H1 (cell line): ENCODE measurements around the gene RSPH9. TPM values are rescaled to one million over a fixed set of nuclear protein-coding genes. Genes with fewer than 3 reads are reported as not detected.

Experiments
- CTCF ChIA-PET: fragments of 300-600 bp; sonication (Branson Sonifier 250); formaldehyde crosslinking; loops from one replicate; lab custom pipeline; 2021; ENCODE audit not compliant: partially characterized antibody; lab: Charles Lee
- POLR2A ChIA-PET: fragments of 300-600 bp; sonication (Branson Sonifier 250); formaldehyde crosslinking; loops from one replicate; lab custom pipeline; 2021; ENCODE audit warnings: inconsistent platforms; ENCODE audit not compliant: partially characterized antibody; lab: Charles Lee
- DNase-seq, 2 experiments: peaks; one replicate each; pipeline versions ENCODE4 v3.0.0 to v3.0.0-alpha.2; 2010 to 2022; ENCODE audit warnings: low spot score in 2 of 2, low read depth in 1 of 2, mixed read lengths in 1 of 2
- FAIRE-seq: peaks from 2 replicates; lab custom pipeline; 2011; peaks lifted over from hg19 to GRCh38; lab: Jason Lieb, UNC
- H2AFZ ChIP-seq: 2 replicates; pipeline ENCODE4 v1.8.1; 2012; ENCODE audit warnings: low read length, inconsistent platforms
- H2AK5ac ChIP-seq: 2 replicates; pipeline ENCODE4 v1.6.1; 2013; ENCODE audit warnings: low read depth, low read length
- H2BK120ac ChIP-seq: replicated peaks from 2 replicates; pipeline ENCODE3; 2013; ENCODE audit warnings: low read depth, low read length, inconsistent platforms
- H2BK12ac ChIP-seq: 2 replicates; pipeline ENCODE4 v1.6.1; 2013; ENCODE audit warnings: low read depth, low read length
- H2BK15ac ChIP-seq: 2 replicates; pipeline ENCODE4 v1.6.1; 2013; ENCODE audit warnings: low read length
- H2BK20ac ChIP-seq: 2 replicates; pipeline ENCODE4 v1.6.1; 2013; ENCODE audit warnings: low read length
- H2BK5ac ChIP-seq: 2 replicates; pipeline ENCODE4 v1.6.1; 2013; ENCODE audit warnings: low read depth, low read length
- H3K14ac ChIP-seq: 2 replicates; pipeline ENCODE4 v1.6.1; 2013; ENCODE audit warnings: inconsistent platforms; ENCODE audit not compliant: insufficient read length
- H3K18ac ChIP-seq: 2 replicates; pipeline ENCODE4 v1.6.1; 2013; ENCODE audit warnings: low read length; ENCODE audit errors: extremely low read depth
- H3K23ac ChIP-seq: 2 replicates; pipeline ENCODE4 v1.6.1; 2013; ENCODE audit warnings: inconsistent platforms; ENCODE audit not compliant: insufficient read length
- H3K23me2 ChIP-seq: 2 replicates; pipeline ENCODE4 v1.6.1; 2013; ENCODE audit warnings: low read depth, low read length
- H3K27ac ChIP-seq: 2 replicates; pipeline ENCODE4 v1.6.1; 2011; ENCODE audit warnings: low read depth, low read length, inconsistent platforms
- H3K27me3 ChIP-seq, 4 experiments: replicated peaks in 1 of 4; 1 replicate in 1 of 4; 2 replicates in 3 of 4; pipeline versions ENCODE4 v1.6.1 to v1.8.1; 2011 to 2013; ENCODE audit warnings: low read length in 3 of 4, mild to moderate bottlenecking in 3 of 4, inconsistent platforms in 2 of 4, mixed read lengths in 2 of 4, moderate library complexity in 1 of 4; ENCODE audit not compliant: control insufficient read depth in 3 of 4, insufficient read depth in 3 of 4; ENCODE audit errors: extremely low read depth in 1 of 4
- H3K36me3 ChIP-seq, 4 experiments: 2 replicates each; pipeline versions ENCODE4 v1.6.1 to v1.8.1; 2011 to 2013; ENCODE audit warnings: mild to moderate bottlenecking in 4 of 4, low read length in 3 of 4, moderate library complexity in 2 of 4, control low read depth in 1 of 4, inconsistent platforms in 1 of 4; ENCODE audit not compliant: insufficient read depth in 4 of 4, control insufficient read depth in 2 of 4
- H3K4ac ChIP-seq: replicated peaks from 2 replicates; pipeline ENCODE3; 2013; ENCODE audit warnings: low read length, low read depth, mixed read lengths, inconsistent platforms; ENCODE audit not compliant: insufficient read length
- H3K4me1 ChIP-seq, 4 experiments: replicated peaks in 1 of 4; 1 replicate in 1 of 4; 2 replicates in 3 of 4; pipeline versions ENCODE4 v1.6.1 to v1.8.1; 2011 to 2013; ENCODE audit warnings: low read length in 3 of 4, inconsistent platforms in 2 of 4, mixed read lengths in 1 of 4; ENCODE audit not compliant: insufficient read depth in 4 of 4, control insufficient read depth in 3 of 4
- H3K4me2 ChIP-seq, 2 experiments: 2 replicates each; pipeline versions ENCODE4 v1.6.1 to v1.8.1; 2011 to 2013; ENCODE audit warnings: low read depth in 2 of 2, low read length in 2 of 2, control low read depth in 1 of 2, inconsistent platforms in 1 of 2, mild to moderate bottlenecking in 1 of 2; ENCODE audit not compliant: insufficient read depth in 1 of 2
- H3K4me3 ChIP-seq, 4 experiments: fragments of 200-600, 300-600 bp in 1 of 4; sonication (generic), shearing (Covaris generic), sonication (Bioruptor Twin) in 1 of 4; 2 replicates each; pipeline versions ENCODE4 v1.5.1 to v1.8.1; 2011 to 2016; ENCODE audit warnings: low read length in 4 of 4, low read depth in 3 of 4, control low read depth in 2 of 4, inconsistent platforms in 2 of 4, mild to moderate bottlenecking in 2 of 4, mixed read lengths in 1 of 4, moderate library complexity in 1 of 4; ENCODE audit not compliant: insufficient read depth in 2 of 4; ENCODE audit errors: extremely low read depth in 1 of 4
- H3K56ac ChIP-seq: replicated peaks from 2 replicates; pipeline ENCODE3; 2013; ENCODE audit warnings: low read depth, mild to moderate bottlenecking, mixed read lengths, low read length, inconsistent platforms; ENCODE audit not compliant: insufficient read length
- H3K79me1 ChIP-seq: 2 replicates; pipeline ENCODE4 v1.6.1; 2013; ENCODE audit warnings: low read depth, low read length, control low read depth
- H3K79me2 ChIP-seq, 2 experiments: 2 replicates each; pipeline versions ENCODE4 v1.6.1 to v1.8.1; 2012 to 2013; ENCODE audit warnings: low read length in 2 of 2, mild to moderate bottlenecking in 2 of 2, inconsistent platforms in 1 of 2; ENCODE audit not compliant: insufficient read depth in 2 of 2, control insufficient read depth in 1 of 2
- H3K9ac ChIP-seq, 4 experiments: replicated peaks in 1 of 4; 1 replicate in 1 of 4; 2 replicates in 3 of 4; pipeline versions ENCODE4 v1.6.1 to v1.8.1; 2011 to 2013; ENCODE audit warnings: low read depth in 3 of 4, low read length in 3 of 4, control low read depth in 2 of 4, mild to moderate bottlenecking in 2 of 4, moderate library complexity in 2 of 4, inconsistent platforms in 1 of 4; ENCODE audit errors: extremely low read depth in 1 of 4
- H3K9me3 ChIP-seq, 2 experiments: 2 replicates each; pipeline versions ENCODE4 v1.6.1 to v1.8.1; 2012 to 2013; ENCODE audit warnings: mild to moderate bottlenecking in 2 of 2, moderate library complexity in 2 of 2, control low read depth in 1 of 2, inconsistent platforms in 1 of 2, low read depth in 1 of 2, low read length in 1 of 2, mixed read lengths in 1 of 2; ENCODE audit not compliant: insufficient read depth in 2 of 2
- H4K20me1 ChIP-seq, 2 experiments: replicated peaks in 1 of 2; 2 replicates each; pipeline versions ENCODE3 to v1.8.1; 2011 to 2013; ENCODE audit warnings: inconsistent platforms in 2 of 2, low read length in 2 of 2, mild to moderate bottlenecking in 1 of 2; ENCODE audit not compliant: insufficient read depth in 2 of 2, control insufficient read depth in 1 of 2
- H4K5ac ChIP-seq: 2 replicates; pipeline ENCODE4 v1.6.1; 2013; ENCODE audit warnings: low read length, low read depth, mixed read lengths, inconsistent platforms; ENCODE audit not compliant: insufficient read length
- H4K8ac ChIP-seq: 2 replicates; pipeline ENCODE4 v1.8.0; 2013; ENCODE audit warnings: mild to moderate bottlenecking, moderate library complexity, low read length, inconsistent platforms; ENCODE audit not compliant: insufficient read depth; ENCODE audit errors: extremely low read depth
- H4K91ac ChIP-seq: replicated peaks from 2 replicates; pipeline ENCODE3; 2013; ENCODE audit warnings: low read length, mixed read lengths, inconsistent platforms; ENCODE audit not compliant: insufficient read length
- BRCA1 ChIP-seq: IDR thresholded peaks from 2 replicates; pipeline ENCODE4 v1.6.1; 2012; ENCODE audit warnings: low read depth, low read length, improper control_type of control experiment
- WGBS, 2 experiments: shearing (Covaris generic) in 1 of 2; methylation state at CpG; one replicate each; pipeline versions ENCODE4 v1.1.6 to v1.1.7; 2013 to 2015; ENCODE audit warnings: low lambda C conversion rate in 2 of 2, mixed read lengths in 2 of 2, inconsistent platforms in 1 of 2, low coverage in 1 of 2, missing lambda C conversion rate in 1 of 2; ENCODE audit not compliant: insufficient replicate concordance in 2 of 2, insufficient coverage in 1 of 2, insufficient read length in 1 of 2; ENCODE audit errors: extremely low coverage in 1 of 2, missing lambda C conversion rate in 1 of 2; 5-methylcytosine and 5-hydroxymethylcytosine counted together
- polyA plus RNA-seq, 7 experiments: library from polyadenylated mRNA; depleted of rRNA in 3 of 7; stranded (reverse) in 5 of 7; unstranded in 2 of 7; fragments of >200 nt in 5 of 7; fragments of 200-250 nt in 2 of 7; gene quantifications; 1 replicate in 5 of 7; 2 replicates in 1 of 7; 4 replicates in 1 of 7; pipeline versions ENCODE4 v1.2.1 to v1.2.3, GENCODE V29; 2011 to 2013; ENCODE audit warnings: missing spikeins in 2 of 7, mixed read lengths in 2 of 7
- total RNA-seq: library from RNA; stranded (reverse); fragmentation: NEBNext Ultra II Directional; extraction: Animal tissue kit (Norgen Biotek cat#: 25700); gene quantifications from 2 replicates; pipeline ENCODE4 v1.2.1, GENCODE V29; 2021

The RSPH9 gene
- total and polyA plus RNA-seq, 2 of the 8 experiments (the other 6 are each of a cell fraction or from before 2014, with no cell fraction given) = 0.15 to 0.23 TPM

- Histone ChIP-seq H4K8ac (no peak overlapping the region; the same call in 1 of the 2 replicates), H2AFZ (no peak overlapping the region), H3K4me2 (no peak overlapping the region), H3K27me3 (no peaks in the 10 kb centered on the region), H2BK12ac (no peak overlapping the region), H4K5ac (no peak overlapping the region), H3K18ac (no peak overlapping the region), H3K4me3 (no peak overlapping the region), H4K91ac (no peak overlapping the region), H3K27ac (no peak overlapping the region), H2BK15ac (no peak overlapping the region), H3K79me1 (peaks cover 23% of the 10 kb centered on the region), H3K23me2 (no peaks in the 10 kb centered on the region), H3K9me3 (no peaks in the 10 kb centered on the region), H3K23ac (no peak overlapping the region), H3K79me2 (peaks cover 4 to 55% of the 10 kb centered on the region in 2 experiments), H2BK20ac (no peak overlapping the region), H3K9ac (no peak overlapping the region), H2BK120ac (no peak overlapping the region), H3K4me1 (0 out of 7 replicates have a peak, but pooled peaks cover 0 to 5% (median 0%) of the 10 kb centered on the region in 4 experiments), H3K36me3 (peaks cover 22 to 40% (median 29%) of the 10 kb centered on the region in 4 experiments), H4K20me1 (peaks cover 7 to 26% of the 10 kb centered on the region in 2 experiments), H3K56ac (no peak overlapping the region), H3K4ac (no peak overlapping the region), H2BK5ac (no peak overlapping the region), H3K14ac (no peak overlapping the region), H2AK5ac (no peak overlapping the region)
- 88% methylated on average over 5 of the region's 5 CpGs; no CpG with 5 or more reads in 1 of the 2 experiments for WGBS, 2 experiments
- TF ChIP-seq BRCA1 = no peak
- ChIA-PET POLR2A (interaction anchor here (0.9 to 2.5 kb wide), 4 partner anchors 10 to 93 kb away, joined by 3 to 11 read pairs (median 6); partner anchors contain the start of gene GTPBP2), CTCF (interaction anchor here (1.5 to 5.2 kb wide), 2 partner anchors 13 to 330 kb away, joined by 3 to 58 read pairs; no protein-coding TSS in a partner anchor)
- FAIRE-seq (no peak), DNase-seq (no peak)
Measured at GRCh38 chr6:43681303-43681702, 36.5 kb downstream of the RSPH9 start.
